Large intestine (tissue), 3 donors: Measurements from ENCODE around the gene SFT2D3. TPM values are rescaled to one million over a fixed set of nuclear protein-coding genes. Genes with fewer than 3 reads are reported as not detected.

Source experiments
- DNase-seq, 2 donors: peaks; one replicate each; pipeline versions ENCODE4 v3.0.0 to v3.0.0-alpha.2; 2013
- H3K27ac ChIP-seq: one replicate; pipeline ENCODE4 v1.5.1; 2013; ENCODE audit warnings: low read length
- H3K27me3 ChIP-seq: 2 replicates; pipeline ENCODE4 v1.6.1; 2013; ENCODE audit warnings: low read length; ENCODE audit not compliant: control insufficient read depth, insufficient read depth
- H3K36me3 ChIP-seq: 2 replicates; pipeline ENCODE4 v1.6.1; 2013; ENCODE audit warnings: low read length; ENCODE audit not compliant: control insufficient read depth, insufficient read depth
- H3K4me1 ChIP-seq: one replicate; pipeline ENCODE4 v1.6.1; 2013; ENCODE audit warnings: low read length; ENCODE audit not compliant: control insufficient read depth, insufficient read depth
- H3K4me3 ChIP-seq: one replicate; pipeline ENCODE4 v1.5.1; 2013; ENCODE audit warnings: low read length
- H3K9me3 ChIP-seq: one replicate; pipeline ENCODE4 v1.6.1; 2013; ENCODE audit warnings: mild to moderate bottlenecking, low read depth, low read length, moderate library complexity; ENCODE audit not compliant: control insufficient read depth
- WGBS: methylation state at CpG from one replicate; pipeline ENCODE4 v1.1.5; 2013; ENCODE audit warnings: low lambda C conversion rate; ENCODE audit not compliant: insufficient coverage; 5-methylcytosine and 5-hydroxymethylcytosine counted together
- polyA plus RNA-seq: library from polyadenylated mRNA; unstranded; fragments of 120-200 nt; gene quantifications from one replicate; pipeline ENCODE4 v1.2.1, GENCODE V29; 2013

The SFT2D3 gene
- polyA plus RNA-seq, 1 donor: not detected

GRCh38 chr2:127683056-127683455 lies 18.2 kb upstream of the SFT2D3 start:
- H3K4me3 ChIP-seq: no peak overlapping the region
- H3K27me3 ChIP-seq: peaks cover 21% of the 10 kb centered on the region
- H3K36me3 ChIP-seq: no peaks in the 10 kb centered on the region
- no peaks in the 10 kb centered on the region for H3K4me1 ChIP-seq
- H3K9me3 ChIP-seq: no peaks in the 10 kb centered on the region
- no peak overlapping the region for H3K27ac ChIP-seq
- no peak for DNase-seq

GRCh38 chr2:127683757-127684156 lies 17.5 kb upstream of the SFT2D3 start:
- Histone ChIP-seq H3K27ac (peak overlapping the region; percentile 10), H3K4me3 (no peak overlapping the region), H3K9me3 (no peaks in the 10 kb centered on the region), H3K36me3 (no peaks in the 10 kb centered on the region), H3K4me1 (no peaks in the 10 kb centered on the region), H3K27me3 (peaks cover 15% of the 10 kb centered on the region)
- DNase-seq: no peak
- no CpG with 5 or more reads among the region's 15 CpGs for WGBS

- H3K36me3 ChIP-seq: no peaks in the 10 kb centered on the region
- no peak for DNase-seq
- peaks cover 10% of the 10 kb centered on the region for H3K27me3 ChIP-seq
- H3K9me3 ChIP-seq: peaks cover 4% of the 10 kb centered on the region
- H3K4me3 ChIP-seq: no peak overlapping the region
- H3K27ac ChIP-seq: peak overlapping the region; percentile 10
- H3K4me1 ChIP-seq: no peaks in the 10 kb centered on the region
- WGBS: no CpG with 5 or more reads among the region's 8 CpGs
Observed at GRCh38 chr2:127685410-127686080, 15.8 kb upstream of the SFT2D3 start.

- Histone ChIP-seq H3K27me3 (no peaks in the 10 kb centered on the region), H3K4me1 (no peaks in the 10 kb centered on the region)
- WGBS: 100% methylated on average over 1 of the region's 1 CpG
Observed at GRCh38 chr2:127688405-127688804, 12.9 kb upstream of the SFT2D3 start.

GRCh38 chr2:127690696-127691095 lies 10.6 kb upstream of the SFT2D3 start:
- H3K36me3 ChIP-seq: no peaks in the 10 kb centered on the region
- no peak overlapping the region for H3K27ac ChIP-seq
- H3K9me3 ChIP-seq: peaks cover 8% of the 10 kb centered on the region
- H3K4me1 ChIP-seq: no peaks in the 10 kb centered on the region
- no CpG with 5 or more reads among the region's 2 CpGs for WGBS
- H3K4me3 ChIP-seq: no peak overlapping the region
- DNase-seq: no peak
- peaks cover 2% of the 10 kb centered on the region for H3K27me3 ChIP-seq

More at GRCh38 chr2:127688405-127688804, 12.9 kb upstream of the SFT2D3 start:
- no peak overlapping the region for H3K27ac ChIP-seq
- H3K36me3 ChIP-seq: no peaks in the 10 kb centered on the region
- no peak for DNase-seq
- no peak overlapping the region for H3K4me3 ChIP-seq
- peaks cover 8% of the 10 kb centered on the region for H3K9me3 ChIP-seq

- peaks cover 8% of the 10 kb centered on the region for H3K9me3 ChIP-seq
- H3K27ac ChIP-seq: no peak overlapping the region
- WGBS: 100% methylated on average over 1 of the region's 9 CpGs
- no peaks in the 10 kb centered on the region for H3K36me3 ChIP-seq
- H3K4me1 ChIP-seq: no peaks in the 10 kb centered on the region
- no peak for DNase-seq
- no peak overlapping the region for H3K4me3 ChIP-seq
- peaks cover 2% of the 10 kb centered on the region for H3K27me3 ChIP-seq
Observed at GRCh38 chr2:127694986-127695385, 6.3 kb upstream of the SFT2D3 start.

GRCh38 chr2:127695491-127696472 lies 5.5 kb upstream of the SFT2D3 start:
- DNase-seq: peak; percentile 41 to 59
- H3K27ac ChIP-seq: no peak overlapping the region
- peaks cover 6% of the 10 kb centered on the region for H3K4me1 ChIP-seq
- H3K36me3 ChIP-seq: no peaks in the 10 kb centered on the region
- peaks cover 2% of the 10 kb centered on the region for H3K9me3 ChIP-seq
- 100% methylated on average over 1 of the region's 52 CpGs for WGBS
- H3K4me3 ChIP-seq: peak overlapping the region; percentile 13
- peaks cover 2% of the 10 kb centered on the region for H3K27me3 ChIP-seq

- WGBS: 95% methylated on average over 3 of the region's 21 CpGs
- Histone ChIP-seq H3K27ac (no peak overlapping the region), H3K4me3 (no peak overlapping the region), H3K36me3 (no peaks in the 10 kb centered on the region), H3K4me1 (peaks cover 12% of the 10 kb centered on the region), H3K27me3 (peaks cover 2% of the 10 kb centered on the region), H3K9me3 (no peaks in the 10 kb centered on the region)
- no peak for DNase-seq
Observed at GRCh38 chr2:127697482-127698180, 3.7 kb upstream of the SFT2D3 start.

- peaks cover 5% of the 10 kb centered on the region for H3K36me3 ChIP-seq
- no peaks in the 10 kb centered on the region for H3K9me3 ChIP-seq
- peaks cover 2% of the 10 kb centered on the region for H3K27me3 ChIP-seq
- no peak overlapping the region for H3K4me3 ChIP-seq
- WGBS: 100% methylated on average over 4 of the region's 27 CpGs
- H3K4me1 ChIP-seq: peaks cover 21% of the 10 kb centered on the region
- H3K27ac ChIP-seq: no peak overlapping the region
- no peak for DNase-seq
Observed at GRCh38 chr2:127698553-127699355, 2.5 kb upstream of the SFT2D3 start.
